Body of pancreas (tissue), 4 donors: ENCODE results near the gene ZSWIM3.

ENCODE experiments used
- CTCF ChIP-seq, 7 experiments: fragments of 450-650 bp in 4 of 7; fragments of 200-600 bp in 3 of 7; sonication (generic) in 3 of 7; IDR thresholded peaks; one replicate each; pipeline ENCODE4 v1.5.1; 2016 to 2019; ENCODE audit warnings: antibody characterized with exemption in 7 of 7
- POLR2A ChIP-seq, 3 donors: fragments of 450-650 bp; IDR thresholded peaks; one replicate each; pipeline ENCODE4 v1.6.1; 2016; ENCODE audit warnings: antibody characterized with exemption in 3 of 3, mild to moderate bottlenecking in 2 of 3

DNA sequence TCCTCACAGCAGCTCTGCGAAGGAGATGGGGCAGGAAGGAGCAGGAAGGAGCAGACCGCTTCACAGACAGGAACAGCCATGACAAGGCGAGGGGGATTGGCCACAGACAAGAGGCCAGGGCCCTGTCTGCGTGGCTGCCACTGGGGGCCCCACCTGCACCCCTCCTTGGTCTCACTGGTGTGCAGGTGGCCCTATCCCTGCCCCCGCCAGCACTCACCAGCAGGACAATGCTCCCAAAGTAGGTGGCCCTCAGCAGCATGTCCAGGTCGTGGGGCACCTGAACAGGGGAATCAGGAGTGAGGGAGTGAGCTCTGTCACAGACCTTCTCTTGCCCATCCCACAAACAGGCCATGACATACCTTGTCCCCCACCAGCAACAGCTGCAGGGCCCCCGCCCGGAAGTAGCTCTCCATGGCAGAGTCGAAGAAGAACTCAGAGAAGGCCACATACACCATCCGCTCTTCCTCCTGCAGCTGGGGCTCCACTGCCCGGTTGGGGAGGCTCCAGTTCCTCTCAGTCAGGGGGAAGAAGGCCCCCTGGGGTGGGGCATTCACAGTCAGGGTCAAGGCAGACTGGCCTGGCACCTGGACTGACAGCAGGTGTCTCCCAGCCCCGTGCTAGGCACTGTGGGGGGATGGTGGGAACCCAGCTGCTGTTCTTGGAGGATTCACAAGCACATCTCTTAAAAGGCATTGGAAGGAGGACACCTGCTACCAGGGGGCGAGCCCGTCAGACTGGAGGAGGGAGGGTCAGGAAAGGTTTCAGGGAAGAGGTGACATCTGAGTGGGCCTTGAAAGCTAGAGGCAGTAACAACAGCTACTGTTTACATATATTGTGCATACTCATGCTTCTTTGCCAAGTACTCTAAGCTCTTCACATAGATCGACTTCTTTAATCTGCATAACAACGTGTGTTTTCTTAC, 47.4 kb downstream of the ZSWIM3 start:
- no peak for TF ChIP-seq CTCF (IDR thresholded peaks at IDR 0.05)
- no peak for TF ChIP-seq POLR2A (IDR thresholded peaks at IDR 0.05)
